NCI-H526 (cell line): ENCODE measurements around the gene C1orf159.

ENCODE experiments used
- DNase-seq, 2 experiments: peaks; one replicate each; lab custom pipeline; 2025; lab: John Stamatoyannopoulos, UW

Gene C1orf159

GRCh38 chr1:1053682-1054081 is 62.2 kb downstream of the C1orf159 start:
- DNase-seq = no peak

- no peak for DNase-seq
These were observed 62.9 kb downstream of the C1orf159 start for GRCh38 chr1:1053022-1053421.

- no peak for DNase-seq
These were observed 63.7 kb downstream of the C1orf159 start for GRCh38 chr1:1052003-1052840.

- no peak for DNase-seq
These were observed 64.6 kb downstream of the C1orf159 start for GRCh38 chr1:1051127-1051810.

- DNase-seq = no peak
These were observed 65.3 kb downstream of the C1orf159 start for GRCh38 chr1:1050577-1051052.

GRCh38 chr1:1049318-1050165 is 66.3 kb downstream of the C1orf159 start:
- DNase-seq = no peak

- no peak for DNase-seq
These were observed 67.1 kb downstream of the C1orf159 start for GRCh38 chr1:1048765-1049164.

GRCh38 chr1:1047963-1048362 is 67.9 kb downstream of the C1orf159 start:
- no peak for DNase-seq

GRCh38 chr1:1047407-1047806 is 68.5 kb downstream of the C1orf159 start:
- no peak for DNase-seq

GRCh38 chr1:1046767-1047166 is 69.1 kb downstream of the C1orf159 start:
- no peak for DNase-seq

GRCh38 chr1:1046243-1046642 is 69.6 kb downstream of the C1orf159 start:
- DNase-seq = no peak

- DNase-seq = no peak
These were observed 70.8 kb downstream of the C1orf159 start for GRCh38 chr1:1045129-1045528.

GRCh38 chr1:1044455-1045078 is 71.3 kb downstream of the C1orf159 start:
- DNase-seq = no peak

- no peak for DNase-seq
These were observed 72.0 kb downstream of the C1orf159 start for GRCh38 chr1:1043921-1044320.

- no peak for DNase-seq
These were observed 72.5 kb downstream of the C1orf159 start for GRCh38 chr1:1043411-1043810.

- DNase-seq = no peak
These were observed 73.1 kb downstream of the C1orf159 start for GRCh38 chr1:1042835-1043234.

GRCh38 chr1:1041873-1042272 is 74.0 kb downstream of the C1orf159 start:
- DNase-seq = no peak

- no peak for DNase-seq
These were observed 74.8 kb downstream of the C1orf159 start for GRCh38 chr1:1041092-1041523.

GRCh38 chr1:1040004-1040991 is 75.6 kb downstream of the C1orf159 start:
- peak; percentile 44 to 93 for DNase-seq

- DNase-seq = no peak
These were observed 76.6 kb downstream of the C1orf159 start for GRCh38 chr1:1039145-1039910.
